ENCODE measurements around the gene CLN5.

CLN5 gene

DNA sequence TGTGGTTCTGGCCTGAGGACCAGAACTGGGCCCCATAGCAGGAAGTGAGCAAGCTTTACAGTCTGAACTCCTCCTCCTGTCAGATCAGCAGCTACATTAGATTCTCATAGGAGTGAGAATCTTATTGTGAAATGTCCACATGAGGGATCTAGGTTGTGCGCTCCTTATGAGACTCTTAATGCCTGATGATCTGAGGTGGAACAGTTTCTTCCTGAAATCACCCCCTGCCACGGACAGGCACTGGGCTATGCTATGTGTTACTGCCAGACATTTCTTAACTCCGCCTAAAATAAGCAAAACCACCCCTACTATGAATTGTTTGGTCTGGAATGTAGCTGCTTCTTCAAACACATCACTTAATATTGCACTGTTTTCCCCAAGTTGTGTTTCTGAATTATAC, 30.5 kb downstream of the CLN5 start:
- no peak for DNase-seq

DNA sequence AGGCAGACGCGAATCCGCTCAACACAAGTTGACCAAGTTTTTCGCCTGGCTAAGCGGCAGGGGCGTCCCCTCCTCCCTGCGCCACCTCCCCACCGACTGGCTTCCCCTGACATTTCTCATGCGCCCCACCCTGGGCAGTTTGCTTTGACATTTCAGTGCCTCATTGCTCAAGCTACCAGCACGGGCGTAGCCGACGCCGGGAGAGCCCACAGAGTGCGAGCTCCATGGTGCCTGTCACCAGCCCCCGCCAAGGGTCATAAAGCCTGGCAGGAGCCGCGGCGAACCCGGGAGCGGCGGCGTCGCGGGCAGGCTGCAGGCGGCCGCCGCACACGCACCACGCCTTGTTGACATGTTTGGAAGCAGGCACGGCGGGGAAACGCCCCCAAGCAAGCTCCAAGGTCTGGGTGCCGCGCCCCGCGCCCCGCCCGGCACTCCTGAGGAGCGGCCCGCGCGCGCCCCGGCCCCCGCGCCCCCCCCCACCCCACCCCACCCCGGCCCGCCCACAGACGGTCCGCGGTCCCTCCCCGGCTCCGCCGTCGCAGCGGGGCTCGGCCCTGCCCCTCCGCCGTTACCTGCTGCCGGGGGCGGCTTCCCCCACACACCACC, 34.5 kb downstream of the CLN5 start:
- DNase-seq, result no peak

DNA sequence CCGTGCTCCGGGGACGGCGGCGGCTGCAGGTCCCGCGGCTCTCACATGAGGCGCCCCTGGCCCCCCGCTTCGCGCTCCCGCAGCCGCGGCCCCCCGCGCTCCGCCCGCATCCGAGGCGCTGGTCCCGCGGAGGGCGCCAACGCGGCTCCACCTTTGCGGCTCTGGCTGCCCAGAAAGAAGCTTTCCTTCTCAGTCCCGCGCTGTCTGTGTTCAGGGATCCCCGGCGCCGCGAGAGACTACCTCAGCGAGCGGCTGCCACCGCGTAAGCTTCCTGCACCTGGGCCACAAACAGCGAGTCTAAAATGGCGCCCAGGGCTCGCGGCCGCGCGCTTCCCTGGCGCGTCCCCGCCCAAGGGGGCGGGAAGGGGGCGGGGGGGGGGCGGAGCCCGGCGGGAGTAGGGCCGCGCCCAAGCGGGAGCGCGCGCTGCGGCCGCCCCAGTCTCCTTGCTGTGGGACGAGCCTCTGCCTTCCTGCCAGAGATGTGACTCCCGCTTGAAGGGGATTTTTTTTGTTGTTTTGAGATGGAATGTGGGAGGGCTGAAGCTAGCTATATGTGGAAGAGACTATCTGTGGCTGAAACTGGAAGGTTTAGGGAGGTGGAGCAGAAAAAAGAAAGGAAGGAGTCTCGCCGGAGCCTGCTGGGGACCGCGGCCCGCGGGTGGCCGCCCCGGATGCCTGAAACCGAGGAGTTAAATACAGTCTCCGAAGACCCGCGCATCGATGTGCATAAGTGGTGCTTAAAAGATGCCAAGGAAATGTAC, 35.2 kb downstream of the CLN5 start, which contains the start of gene FBXL3:
Gene FBXL3, minus strand, starts transcription at position 299 of the 761 bp plus-strand sequence. CDS start 5,299 bp downstream, outside the sequence.
- peak; percentile 63 for DNase-seq

DNA sequence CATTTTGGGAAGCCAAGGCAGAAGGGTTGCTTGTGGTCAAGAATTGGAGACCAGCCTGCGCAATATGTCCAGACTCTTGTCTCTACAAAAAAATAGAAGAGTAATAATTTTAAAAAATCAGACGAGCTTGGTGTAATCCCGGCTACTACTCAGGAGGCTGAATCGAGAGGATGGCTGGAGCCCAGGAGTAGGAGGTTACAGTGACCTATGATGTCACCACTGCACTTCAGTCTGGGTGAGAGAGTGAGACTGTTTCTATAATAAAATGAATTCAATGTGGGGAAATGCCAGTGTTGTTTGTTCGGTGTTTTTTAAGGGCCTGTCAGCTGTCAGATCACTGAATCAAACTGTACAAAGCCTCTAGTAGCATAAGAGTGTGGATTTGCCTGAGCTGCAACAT, 36.3 kb downstream of the CLN5 start:
- no peak for DNase-seq

DNA sequence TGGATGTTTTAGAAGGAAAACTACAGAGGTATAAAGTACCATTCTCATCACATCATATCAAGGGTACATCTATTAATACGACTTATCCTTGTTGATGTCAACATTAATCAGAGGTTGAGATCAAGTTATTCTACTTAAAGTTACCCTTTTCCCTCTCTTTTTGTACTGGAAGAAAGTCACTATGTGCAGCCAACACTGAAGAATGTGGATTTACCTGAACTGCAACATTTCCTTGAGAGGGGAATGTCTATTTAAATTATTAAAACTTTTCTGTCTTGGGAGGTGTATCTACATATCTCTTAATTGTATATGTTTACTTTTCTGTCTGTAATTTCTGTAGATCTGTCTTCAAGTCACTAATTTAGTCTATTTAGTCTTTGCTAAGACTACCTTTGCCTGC, 37.6 kb downstream of the CLN5 start:
- DNase-seq, result no peak

DNA sequence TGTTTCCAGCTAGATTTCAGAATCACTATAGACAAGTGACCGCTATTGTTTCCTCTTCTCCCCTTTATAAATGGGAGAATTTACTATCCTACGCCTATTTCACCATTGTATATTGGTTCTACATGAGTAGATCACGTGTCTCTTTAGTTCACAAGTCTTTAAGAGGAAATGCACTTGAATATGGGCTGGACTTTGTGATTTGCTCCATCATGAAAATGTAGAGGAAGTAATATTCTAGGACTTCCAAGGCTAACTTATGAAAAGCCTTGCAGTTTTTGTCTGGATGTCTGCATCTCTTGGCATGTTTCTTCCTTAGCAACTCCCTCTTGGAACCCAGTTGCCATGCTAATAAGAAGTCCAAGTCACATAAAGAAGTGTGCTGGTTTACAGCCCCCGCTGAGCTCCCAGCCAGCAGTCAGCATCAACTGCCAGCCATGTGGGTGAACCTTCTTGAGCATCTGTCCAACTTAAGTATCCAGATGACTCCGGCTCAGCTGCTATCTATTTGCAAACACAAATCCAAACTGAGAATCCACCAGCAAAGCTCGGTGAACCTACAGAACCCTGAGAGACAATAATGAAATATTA, 39.9 kb downstream of the CLN5 start:
- no peak for DNase-seq

DNA sequence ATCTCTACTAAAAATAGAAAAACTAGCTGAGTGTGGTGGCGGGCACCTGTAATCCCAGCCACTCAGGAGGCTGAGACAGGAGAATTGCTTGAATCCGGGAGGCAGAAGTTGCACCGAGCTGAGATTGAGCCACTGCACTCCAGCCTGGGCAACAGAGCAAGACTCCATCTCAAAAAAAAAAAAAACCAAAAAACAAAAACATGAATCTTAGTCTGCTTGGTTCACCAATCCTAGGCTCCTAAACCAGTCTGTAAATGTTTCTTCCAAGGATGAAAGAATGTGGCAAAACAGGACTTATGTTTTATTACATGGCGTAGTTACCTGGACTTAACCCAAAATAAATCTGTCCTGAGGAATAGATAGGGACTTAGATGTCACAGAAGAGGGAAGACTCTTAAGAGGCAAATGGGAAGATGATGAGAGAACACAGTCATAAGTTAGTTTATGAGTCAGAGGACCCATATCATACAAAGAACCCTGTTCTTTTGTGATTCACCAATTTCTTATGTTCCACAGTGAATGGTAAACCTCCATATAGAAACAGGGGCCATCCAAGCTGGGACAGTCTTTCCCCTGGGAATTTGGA, 41.9 kb downstream of the CLN5 start:
- DNase-seq, result no peak

DNA sequence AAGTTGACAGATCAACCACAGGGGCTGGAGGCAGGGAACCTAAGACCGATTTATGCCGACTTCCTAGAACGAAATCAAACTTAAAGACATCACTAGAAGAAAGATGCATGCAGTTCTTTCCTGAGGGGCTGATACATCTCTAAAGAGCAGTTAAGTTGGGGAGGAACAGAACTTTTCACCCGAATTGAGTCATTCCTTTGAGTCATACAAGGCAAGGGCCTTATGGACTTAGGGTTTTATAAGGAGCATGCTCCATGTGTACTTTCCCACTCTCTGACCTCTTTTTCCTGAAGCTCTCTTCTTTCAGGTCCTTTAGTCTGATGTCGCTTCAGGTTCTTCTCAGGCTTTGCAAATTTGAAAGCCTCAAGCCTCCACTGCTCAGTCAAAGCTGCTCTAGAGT, 43.0 kb downstream of the CLN5 start:
- no peak for DNase-seq

DNA sequence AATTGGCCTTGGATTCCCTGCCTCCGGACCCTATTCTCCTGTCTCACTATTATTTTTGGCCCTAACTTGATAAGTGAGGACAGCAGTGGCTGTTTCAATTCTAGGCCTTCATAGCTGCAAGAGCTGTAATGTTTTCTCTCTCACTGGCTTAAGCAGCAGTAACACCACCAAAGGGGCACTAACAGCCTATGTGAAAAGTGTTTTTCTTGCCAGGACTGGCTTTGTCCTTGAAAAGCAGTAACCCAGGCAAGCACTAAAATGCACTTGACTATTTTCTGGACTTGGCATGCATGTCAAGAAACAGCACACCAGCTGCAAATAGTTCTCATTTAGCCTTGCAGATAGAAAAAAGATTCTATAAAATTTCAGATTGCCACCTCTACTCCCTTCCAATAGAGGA, 44.4 kb downstream of the CLN5 start:
- DNase-seq, result no peak

DNA sequence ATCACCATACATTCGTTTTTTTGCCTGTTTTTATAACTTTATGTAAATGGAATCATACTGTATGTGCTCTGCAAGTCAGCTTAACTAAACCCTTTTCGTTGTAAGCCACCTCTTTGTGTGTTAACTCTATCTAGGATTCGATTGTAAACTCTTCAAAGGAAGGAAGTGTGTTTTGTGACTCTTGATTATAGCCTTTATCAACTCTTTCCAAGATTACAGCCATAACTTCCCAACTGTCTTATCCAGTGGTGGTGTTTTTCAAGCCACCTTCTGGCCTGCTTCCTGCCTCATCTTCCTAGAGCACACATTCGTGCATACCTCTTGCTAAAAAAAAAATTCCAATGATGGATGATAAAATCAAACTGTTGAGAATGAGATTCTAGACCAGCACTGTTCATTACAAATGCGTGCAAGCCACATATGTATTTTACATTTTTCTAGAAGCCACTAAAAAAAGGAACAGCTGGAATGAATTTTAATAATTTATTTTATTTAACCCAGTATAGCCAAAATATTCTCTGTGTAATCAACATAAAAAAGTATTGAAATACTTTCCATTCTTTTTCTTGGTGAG, 47.1 kb downstream of the CLN5 start:
- DNase-seq, result no peak

DNA sequence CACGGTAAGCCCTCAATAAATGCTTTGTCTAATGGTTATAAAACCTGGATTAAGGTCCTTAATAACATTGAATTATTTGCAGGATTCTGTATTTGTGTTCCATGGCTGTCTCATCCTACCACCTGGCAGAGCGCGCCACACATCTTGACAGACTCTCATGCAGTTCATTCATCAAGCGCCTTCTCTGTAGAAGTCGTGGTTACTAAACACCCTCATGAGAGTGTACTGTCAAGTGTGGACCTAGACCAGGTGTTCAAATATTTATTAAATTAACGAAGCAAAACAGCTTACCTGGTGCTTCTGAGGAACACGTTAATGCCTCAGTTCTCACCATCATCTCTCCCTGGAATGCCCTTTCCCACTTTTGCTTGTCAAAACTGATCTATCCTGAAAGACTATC, 48.2 kb downstream of the CLN5 start:
- DNase-seq, result no peak

DNA sequence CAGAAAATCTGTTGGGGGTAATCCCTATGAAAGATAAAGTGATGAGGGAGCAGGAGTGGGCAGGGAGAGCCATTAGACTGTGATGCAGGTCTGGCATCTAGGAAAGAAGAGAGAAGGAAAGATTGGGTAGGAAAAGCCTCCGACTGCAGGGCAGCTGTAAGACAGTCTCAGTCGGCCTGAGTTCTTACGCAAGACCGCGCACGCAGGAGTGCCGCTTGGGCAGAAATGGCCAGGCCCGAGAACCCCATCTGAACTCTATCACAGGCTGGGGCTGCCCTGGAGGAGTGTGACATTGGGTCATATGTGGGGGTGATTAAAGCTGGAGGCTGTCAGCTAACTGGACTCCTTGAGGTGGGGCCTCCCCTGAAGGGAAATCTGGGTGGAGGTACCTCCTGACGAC, 49.0 kb downstream of the CLN5 start:
- no peak for DNase-seq

DNA sequence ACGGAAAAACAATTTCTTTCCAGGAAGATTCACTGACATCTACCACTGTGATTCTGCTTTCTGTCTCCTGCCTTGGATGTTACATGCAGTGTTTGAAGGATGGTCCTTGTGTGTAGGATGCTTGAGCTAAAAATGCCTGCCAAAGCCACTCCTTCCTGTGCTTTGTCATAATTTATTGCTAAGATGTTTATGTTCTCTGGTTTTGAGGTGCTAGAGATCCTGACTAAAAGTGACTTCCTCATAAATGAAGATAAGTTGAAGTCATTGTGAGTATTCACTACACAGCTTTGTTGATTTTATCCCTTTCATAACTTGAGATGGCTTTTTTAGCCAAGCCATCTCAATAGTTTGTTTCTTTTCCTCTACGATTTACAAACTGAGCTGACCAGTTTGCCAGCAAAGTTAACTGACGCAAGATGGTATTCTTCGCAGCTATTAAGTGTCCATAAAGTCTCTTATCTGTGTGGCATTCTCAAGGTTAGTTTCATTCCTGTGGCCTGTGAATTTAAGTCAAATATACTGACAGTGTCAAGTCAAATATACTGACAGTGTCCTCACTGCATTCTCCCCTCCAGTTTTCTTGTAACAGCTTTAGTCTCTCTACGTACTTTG, 50.8 kb downstream of the CLN5 start:
- DNase-seq, result no peak

DNA sequence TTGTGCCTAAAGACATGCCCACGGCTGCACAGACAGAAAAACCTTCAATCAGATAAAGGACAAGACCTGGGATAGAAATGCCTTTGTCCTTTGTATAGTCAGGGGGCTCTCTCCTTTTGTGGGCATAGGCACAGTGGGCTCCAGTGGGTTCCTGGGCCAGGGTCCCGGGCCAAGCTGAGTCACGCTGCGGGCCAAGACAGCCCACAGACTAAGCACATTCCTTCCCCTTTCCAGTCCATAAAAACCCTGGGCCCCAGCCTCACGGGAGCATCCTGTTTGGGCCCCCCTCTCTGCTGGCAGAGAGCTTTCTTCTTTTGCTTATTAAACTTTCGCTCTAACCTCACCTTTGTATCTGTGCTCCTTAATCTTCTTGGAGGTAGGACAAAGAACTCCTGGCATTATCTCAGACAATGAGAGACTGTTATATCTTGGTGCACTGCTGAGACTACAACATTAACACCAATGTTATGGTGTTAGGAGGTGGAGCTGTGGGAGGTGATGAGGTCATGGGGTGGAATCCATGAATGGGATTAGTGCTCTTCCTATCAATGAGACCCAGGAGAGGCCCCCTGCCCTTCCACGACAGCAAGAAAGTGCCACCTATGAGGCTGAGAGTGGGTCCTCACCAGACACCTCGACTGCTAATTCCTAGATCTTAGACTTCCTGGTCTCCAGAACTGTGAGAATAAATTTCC, 55.9 kb downstream of the CLN5 start:
- DNase-seq, result no peak

DNA sequence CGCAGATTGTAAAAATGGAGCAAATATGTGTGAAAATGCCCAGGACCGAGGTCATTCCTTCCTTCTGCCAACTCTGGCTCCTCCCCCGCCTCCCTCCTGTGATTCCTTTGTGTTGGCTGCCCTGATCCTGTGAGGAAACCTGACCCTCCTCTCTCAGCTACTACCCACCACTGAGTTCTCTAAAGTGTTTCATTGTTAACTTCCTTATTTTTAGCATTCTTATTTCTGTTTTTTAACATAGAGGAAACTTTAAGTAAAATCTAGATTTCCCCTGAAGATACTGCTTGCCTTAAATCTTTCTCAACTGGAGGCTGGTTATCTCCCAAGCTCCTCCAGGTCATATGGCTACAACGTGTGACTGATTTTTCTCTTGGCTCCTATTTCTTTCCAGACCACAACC, 56.8 kb downstream of the CLN5 start:
- DNase-seq, result no peak

DNA sequence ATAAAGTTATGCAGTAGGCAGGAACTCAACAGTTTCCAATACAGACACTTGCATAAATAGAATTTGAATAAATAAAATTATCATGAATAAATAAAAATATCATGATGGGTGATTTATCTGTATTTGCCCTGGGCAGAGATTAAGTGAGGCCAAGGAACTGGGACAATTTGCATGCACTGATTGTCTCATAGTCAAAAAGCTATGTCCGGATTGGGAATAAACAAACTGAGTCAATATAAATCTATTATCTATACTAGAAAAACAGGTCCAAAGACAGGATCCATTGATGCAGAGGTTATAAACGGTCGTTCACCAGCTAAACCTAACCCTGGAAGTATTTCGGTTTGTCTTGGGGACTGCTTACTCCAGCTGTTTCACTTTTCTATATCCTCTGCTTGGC, 61.3 kb downstream of the CLN5 start:
- no peak for DNase-seq

All from NCI-H187 treated with DMSO at 0.1 percent for 48 hours (cell line).